Testis (tissue), 3 donors: ENCODE measurements around the gene GTSE1. TPM values are rescaled to one million over a fixed set of nuclear protein-coding genes. Genes with fewer than 3 reads are reported as not detected.

Experiments
- DNase-seq: peaks from one replicate; pipeline ENCODE4 v3.0.0-alpha.2; 2019
- H3K27ac ChIP-seq, 2 donors: fragments of 200-600 bp; sonication (generic); one replicate each; pipeline ENCODE4 v1.5.1; 2019
- H3K27me3 ChIP-seq: fragments of 200-600 bp; sonication (generic); one replicate; pipeline ENCODE4 v1.5.1; 2019
- H3K36me3 ChIP-seq: fragments of 200-600 bp; sonication (generic); one replicate; pipeline ENCODE4 v1.5.1; 2017; ENCODE audit warnings: low read depth; ENCODE audit errors: missing control alignments
- H3K4me1 ChIP-seq: fragments of 200-600 bp; sonication (generic); one replicate; pipeline ENCODE4 v1.5.1; 2019
- H3K4me3 ChIP-seq, 2 donors: fragments of 200-600 bp; sonication (generic); one replicate each; pipeline ENCODE4 v1.5.1; 2017 to 2019
- H3K9me3 ChIP-seq: fragments of 200-600 bp; sonication (generic); one replicate; pipeline ENCODE4 v1.5.1; 2017
- POLR2A ChIP-seq: fragments of 450-650 bp; IDR thresholded peaks from one replicate; pipeline ENCODE4 v1.6.1; 2017; ENCODE audit warnings: antibody characterized with exemption, mild to moderate bottlenecking, moderate library complexity
- WGBS, 2 donors: methylation state at CpG; one replicate each; pipeline ENCODE4 v1.1.5; 2018; 5-methylcytosine and 5-hydroxymethylcytosine counted together
- intact Hi-C: fragments of 100-400 bp; cut with DNase I; formaldehyde crosslinking; loops from one replicate; pipeline ENCODE4 v1.15.1; 2023; ENCODE audit warnings: low total_unique reads
- polyA plus RNA-seq: library from polyadenylated mRNA; stranded (reverse); fragments of 350-450 nt; fragmentation: Illumina TruSeq; extraction: RNeasy Lipid Tissue Mini Kit (QIAGEN cat#74804); gene quantifications from one replicate; pipeline ENCODE4 v1.2.3, GENCODE V29; 2014; ENCODE audit warnings: low read depth, low replicate concordance; ENCODE audit not compliant: insufficient read depth
- total RNA-seq, 2 donors: library from RNA; depleted of rRNA; stranded (reverse); fragments of >200 nt; gene quantifications; one replicate each; pipeline ENCODE4 v1.2.3, GENCODE V29; 2016
- TF ChIP-seq, protein P1 (sequence below), 3 experiments: fragments of 450-650 bp in 2 of 3; fragments of 200-600 bp in 1 of 3; sonication (generic) in 1 of 3; IDR thresholded peaks; one replicate each; pipeline ENCODE4 v1.5.1; 2016 to 2019; ENCODE audit warnings: antibody characterized with exemption in 3 of 3, mild to moderate bottlenecking in 2 of 3, moderate library complexity in 1 of 3

GTSE1 gene
- total and polyA plus RNA-seq, 3 donors from 2014 or later = 9.0 to 22.9 (median 10.0) TPM

DNA sequence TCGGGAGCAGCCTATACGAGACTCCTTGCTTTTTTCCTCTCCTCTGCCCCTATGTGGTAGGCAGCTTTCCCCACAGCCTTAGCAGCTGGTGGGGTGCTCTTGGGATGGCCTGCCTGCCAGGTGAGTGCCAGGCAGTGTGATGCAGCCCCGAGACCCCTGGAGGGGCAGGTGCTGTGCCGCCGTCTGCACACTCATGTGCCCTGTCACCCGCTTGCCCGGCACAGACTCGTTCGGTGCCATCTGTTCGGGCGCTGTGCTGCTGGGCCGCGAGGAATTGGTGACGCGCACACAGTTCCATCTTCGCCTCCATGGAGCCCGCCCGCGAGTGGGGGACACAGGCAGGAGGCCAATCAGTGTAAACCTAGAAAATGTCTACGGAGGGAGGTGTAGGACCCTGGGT, 54.0 kb downstream of the GTSE1 start:
- no peak for TF ChIP-seq POLR2A
- TF ChIP-seq, protein P1, sequence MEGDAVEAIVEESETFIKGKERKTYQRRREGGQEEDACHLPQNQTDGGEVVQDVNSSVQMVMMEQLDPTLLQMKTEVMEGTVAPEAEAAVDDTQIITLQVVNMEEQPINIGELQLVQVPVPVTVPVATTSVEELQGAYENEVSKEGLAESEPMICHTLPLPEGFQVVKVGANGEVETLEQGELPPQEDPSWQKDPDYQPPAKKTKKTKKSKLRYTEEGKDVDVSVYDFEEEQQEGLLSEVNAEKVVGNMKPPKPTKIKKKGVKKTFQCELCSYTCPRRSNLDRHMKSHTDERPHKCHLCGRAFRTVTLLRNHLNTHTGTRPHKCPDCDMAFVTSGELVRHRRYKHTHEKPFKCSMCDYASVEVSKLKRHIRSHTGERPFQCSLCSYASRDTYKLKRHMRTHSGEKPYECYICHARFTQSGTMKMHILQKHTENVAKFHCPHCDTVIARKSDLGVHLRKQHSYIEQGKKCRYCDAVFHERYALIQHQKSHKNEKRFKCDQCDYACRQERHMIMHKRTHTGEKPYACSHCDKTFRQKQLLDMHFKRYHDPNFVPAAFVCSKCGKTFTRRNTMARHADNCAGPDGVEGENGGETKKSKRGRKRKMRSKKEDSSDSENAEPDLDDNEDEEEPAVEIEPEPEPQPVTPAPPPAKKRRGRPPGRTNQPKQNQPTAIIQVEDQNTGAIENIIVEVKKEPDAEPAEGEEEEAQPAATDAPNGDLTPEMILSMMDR (IDR thresholded peaks at IDR 0.05) = no peak
- H3K27me3 ChIP-seq = no peaks in the 10 kb centered on the region
- 98% methylated on average over 18 to 20 of the region's 20 CpGs for WGBS, 2 donors
- no peak for DNase-seq
- no peaks in the 10 kb centered on the region for H3K36me3 ChIP-seq
- no peaks in the 10 kb centered on the region for H3K9me3 ChIP-seq
- intact Hi-C loops = no loop called here
- H3K4me3 ChIP-seq = no peak overlapping the region
- no peak overlapping the region for H3K27ac ChIP-seq
- no peaks in the 10 kb centered on the region for H3K4me1 ChIP-seq

DNA sequence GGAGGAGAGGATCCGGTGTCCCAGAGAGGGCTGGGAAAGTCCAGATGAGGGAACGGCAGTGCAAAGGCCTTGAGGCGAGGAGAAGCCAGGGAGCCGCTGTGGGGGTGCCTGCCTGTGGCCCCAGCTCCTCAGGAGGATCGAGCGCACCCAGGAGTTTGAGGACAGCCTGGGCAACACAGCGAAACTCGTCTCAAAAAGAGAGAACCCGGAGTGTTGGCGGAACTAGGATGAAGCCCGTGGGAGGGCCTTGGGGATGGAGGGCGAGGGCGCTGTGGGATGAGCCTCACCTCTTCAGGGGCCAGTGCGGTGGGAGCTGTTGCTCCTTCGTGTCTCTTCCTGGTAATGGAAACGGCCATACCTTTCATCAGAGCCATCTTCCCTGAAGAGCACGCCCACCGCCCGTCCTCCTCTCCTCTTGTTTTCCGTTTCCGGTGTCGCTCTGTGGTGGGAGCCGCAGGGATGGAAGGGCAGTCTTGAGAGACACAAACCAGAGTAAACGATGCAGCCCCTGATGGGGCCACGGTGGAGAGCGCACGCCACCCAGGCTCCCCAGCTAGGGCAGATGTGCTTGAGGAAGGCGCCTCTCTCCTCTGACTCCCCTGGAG, 54.6 kb downstream of the GTSE1 start:
- no peak overlapping the region for H3K4me3 ChIP-seq
- 91 to 93% methylated on average over 28 of the region's 28 CpGs for WGBS, 2 donors
- no peaks in the 10 kb centered on the region for H3K9me3 ChIP-seq
- no peaks in the 10 kb centered on the region for H3K27me3 ChIP-seq
- no peaks in the 10 kb centered on the region for H3K4me1 ChIP-seq
- H3K27ac ChIP-seq = no peak overlapping the region
- H3K36me3 ChIP-seq = no peaks in the 10 kb centered on the region
- intact Hi-C loops = no loop called here
- DNase-seq = no peak
- TF ChIP-seq POLR2A = no peak
- TF ChIP-seq, protein P1 (IDR thresholded peaks at IDR 0.05) = no peak

DNA sequence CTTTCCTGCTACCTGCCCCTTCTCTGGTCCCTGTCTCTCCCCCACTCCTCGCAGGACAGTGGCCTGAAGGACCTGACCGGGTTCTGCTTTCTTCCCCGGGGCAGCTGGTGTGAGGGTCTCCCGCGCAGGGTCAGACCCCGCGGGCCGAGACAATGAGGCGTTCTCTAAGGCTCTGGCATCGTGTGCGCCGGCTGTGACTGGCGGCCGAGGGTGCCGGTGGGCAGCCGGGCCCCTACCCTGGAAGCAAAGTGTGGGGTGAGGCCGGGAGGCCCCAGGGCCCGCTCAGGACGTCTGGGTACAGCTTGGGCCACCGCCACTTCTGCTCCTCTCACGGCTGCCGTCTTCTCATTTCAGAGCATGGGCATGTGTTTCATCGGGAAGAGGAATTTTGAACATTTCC, 55.1 kb downstream of the GTSE1 start:
- no peaks in the 10 kb centered on the region for H3K36me3 ChIP-seq

DNA sequence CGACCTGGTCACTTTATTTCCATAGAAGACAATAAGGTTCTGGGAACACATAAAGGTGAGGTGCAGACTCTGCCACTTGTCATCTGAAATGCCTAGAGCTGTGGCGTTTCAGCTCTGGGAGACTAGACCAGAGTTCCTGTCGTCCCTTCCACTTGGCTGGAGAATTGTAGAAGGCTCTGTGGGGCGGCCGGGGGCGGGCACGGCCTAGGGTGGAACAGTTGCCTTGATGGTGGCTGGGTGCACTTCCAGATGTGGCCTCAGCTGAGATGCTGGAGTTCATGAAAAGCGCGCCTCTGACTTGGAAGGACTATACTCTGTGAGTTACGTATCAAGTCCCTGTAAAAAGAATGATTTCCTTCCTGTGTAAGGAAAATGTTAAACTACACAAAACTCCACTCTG, 55.6 kb downstream of the GTSE1 start:
- Histone ChIP-seq H3K27ac (no peak overlapping the region), H3K9me3 (no peaks in the 10 kb centered on the region), H3K4me3 (no peak overlapping the region), H3K27me3 (no peaks in the 10 kb centered on the region), H3K4me1 (no peaks in the 10 kb centered on the region), H3K36me3 (no peaks in the 10 kb centered on the region)
- intact Hi-C loops = no loop called here
- 90 to 92% methylated on average over 10 of the region's 10 CpGs for WGBS, 2 donors
- TF ChIP-seq, protein P1 (IDR thresholded peaks at IDR 0.05) = no peak
- no peak for TF ChIP-seq POLR2A
- no peak for DNase-seq

More for the DNA sequence above, 55.1 kb downstream of the GTSE1 start:
- Histone ChIP-seq H3K27me3 (no peaks in the 10 kb centered on the region), H3K27ac (no peak overlapping the region), H3K4me1 (no peaks in the 10 kb centered on the region), H3K9me3 (no peaks in the 10 kb centered on the region), H3K4me3 (no peak overlapping the region)
- intact Hi-C loops = no loop called here
- TF ChIP-seq, protein P1 (IDR thresholded peaks at IDR 0.05) = no peak
- TF ChIP-seq POLR2A = no peak
- no peak for DNase-seq
- WGBS, 2 donors = 86 to 92% methylated on average over 11 to 17 of the region's 23 CpGs
